PC-3 (cell line): Measurements from ENCODE around the gene NLGN3.

Source experiments
- CTCF ChIP-seq: fragments of 300-600 bp; sonication (generic); conservative IDR thresholded peaks from 2 replicates; pipeline ENCODE4 v1.5.1; 2017; ENCODE audit warnings: antibody characterized with exemption, low read depth, mild to moderate bottlenecking, low read length
- EZH2 ChIP-seq: fragments of 300-600 bp; sonication (generic); IDR thresholded peaks from one replicate; pipeline ENCODE4 v1.6.1; 2017; ENCODE audit warnings: antibody characterized with exemption, mild to moderate bottlenecking, low read length; ENCODE audit not compliant: unreplicated experiment

GRCh38 chrX:71199252-71200008 is 54.8 kb downstream of the NLGN3 start:
- TF ChIP-seq CTCF, result no peak
- no peak for TF ChIP-seq EZH2
